ENCODE results near the gene PIGR.

The PIGR gene

GRCh38 chr1:206907304-206907991 lies 38.8 kb downstream of the PIGR start:
- DNase-seq = peak in 1 of 3 experiments; percentile 29

DNA sequence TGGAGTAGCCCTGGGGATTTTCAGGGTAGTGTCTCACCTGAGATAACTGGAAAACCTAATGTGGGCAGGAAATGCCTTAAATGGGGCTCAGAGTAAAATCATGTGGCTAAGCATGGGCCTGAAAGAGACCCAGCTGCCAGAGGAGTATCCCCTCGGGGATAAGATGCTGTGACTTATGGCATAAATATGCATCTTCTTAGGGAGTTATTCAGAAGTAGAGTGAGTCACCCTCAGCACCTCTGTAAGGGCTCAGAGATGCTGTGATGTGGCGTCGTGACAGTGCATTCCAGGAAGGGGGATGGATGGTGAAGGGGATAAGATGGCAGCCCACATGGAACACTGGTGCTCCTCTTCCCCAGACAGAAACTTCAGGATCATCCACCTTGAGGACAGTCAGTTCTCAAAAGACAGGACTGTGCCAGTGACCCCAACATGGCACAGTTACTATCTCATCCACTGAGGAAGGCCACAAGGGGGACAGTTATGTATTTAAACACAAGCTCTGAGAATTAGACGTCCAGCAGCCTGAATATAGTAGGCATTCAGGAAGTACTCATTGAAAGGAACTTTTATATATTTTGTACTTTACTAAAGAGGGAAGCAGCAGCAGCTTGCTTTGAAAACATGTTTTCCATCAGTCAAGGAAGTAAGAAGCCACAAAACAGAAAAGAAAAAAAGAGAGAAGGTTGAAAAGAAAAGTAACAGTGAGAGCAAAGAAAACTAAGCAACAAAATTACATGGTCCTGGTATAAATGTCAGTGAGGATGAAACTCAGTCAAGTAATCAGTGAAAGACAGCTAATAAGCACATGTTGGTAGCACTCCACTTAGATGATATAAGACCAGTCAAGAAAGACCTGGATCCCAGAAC lies 40.7 kb downstream of the PIGR start:
- DNase-seq = no peak

DNA sequence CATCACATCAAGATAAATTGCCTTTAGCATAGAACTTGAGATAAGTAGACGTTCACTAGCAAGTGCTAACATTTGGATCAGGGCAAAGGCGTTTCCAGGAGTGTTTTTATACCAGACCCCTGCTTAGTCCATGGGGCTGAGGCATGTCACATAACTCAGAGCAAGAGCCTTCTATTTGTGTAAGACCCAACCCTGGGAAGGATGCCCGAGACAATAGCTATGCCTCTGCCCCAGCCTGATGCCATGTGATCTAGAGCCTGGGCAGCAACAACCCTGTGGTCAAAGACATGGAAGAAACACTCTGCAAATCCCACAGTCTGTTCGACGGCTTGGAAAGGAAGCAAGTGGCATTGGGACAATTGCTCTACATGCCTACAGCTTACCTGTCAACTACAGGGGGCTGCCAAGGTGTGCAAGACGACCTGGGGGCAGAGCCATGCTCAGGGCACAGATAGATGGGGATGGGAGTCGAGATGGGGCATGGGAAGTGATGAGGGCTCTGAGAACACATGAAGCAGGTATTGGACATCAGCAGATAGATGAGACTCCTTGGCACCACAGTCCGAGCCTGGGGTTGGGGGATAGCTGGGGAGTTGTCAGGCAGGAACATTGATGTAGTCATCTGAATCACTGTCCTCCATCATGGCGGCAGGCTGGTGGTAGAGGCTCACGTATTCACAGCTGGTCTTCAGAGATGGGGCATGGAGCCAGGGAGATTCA lies 41.7 kb downstream of the PIGR start:
- DNase-seq = no peak

GRCh38 chr1:206903687-206904086 lies 42.6 kb downstream of the PIGR start:
- no peak for DNase-seq

DNA sequence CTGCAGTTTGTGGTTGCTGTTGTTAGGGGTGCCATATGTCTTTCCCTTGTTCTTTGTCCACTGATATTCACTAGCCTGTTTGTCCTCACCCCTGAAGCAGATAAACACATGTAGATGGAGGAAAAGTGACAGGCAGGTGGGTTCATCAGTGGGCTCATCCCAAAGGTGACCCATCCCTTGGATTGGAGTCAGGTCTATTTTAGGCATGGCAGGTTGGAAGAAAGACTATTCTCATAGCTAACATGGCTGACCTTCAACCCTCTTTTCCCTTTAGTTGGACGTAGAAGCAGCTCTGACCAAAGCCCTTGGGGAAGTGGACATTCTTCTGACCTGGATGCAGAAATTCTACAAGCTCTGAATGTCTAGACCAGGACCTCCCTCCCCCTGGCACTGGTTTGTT lies 43.6 kb downstream of the PIGR start:
- no peak for DNase-seq

GRCh38 chr1:206901944-206902343 lies 44.3 kb downstream of the PIGR start:
- no peak for DNase-seq

DNA sequence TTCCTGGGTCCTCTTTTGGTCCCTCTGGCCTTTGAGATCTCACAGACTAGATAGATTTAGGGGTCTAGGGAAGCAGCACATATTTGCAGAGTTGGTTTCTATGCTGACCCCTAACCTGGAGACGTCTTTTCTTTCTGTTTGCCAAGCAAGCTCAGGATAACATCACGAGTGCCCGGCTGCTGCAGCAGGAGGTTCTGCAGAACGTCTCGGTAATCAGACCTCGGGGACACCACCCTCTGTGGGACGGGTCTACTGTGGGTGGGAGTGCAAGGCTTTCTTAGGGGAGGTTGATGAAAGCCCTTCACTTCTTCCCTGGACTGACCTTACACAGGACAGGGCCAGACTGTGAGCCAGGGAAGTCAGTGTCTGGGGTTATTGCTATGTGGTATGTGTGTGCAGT lies 46.1 kb downstream of the PIGR start:
- no peak for DNase-seq

- DNase-seq = no peak
Observed at GRCh38 chr1:206899717-206900116, 46.5 kb downstream of the PIGR start.

GRCh38 chr1:206898915-206899431 lies 47.3 kb downstream of the PIGR start:
- DNase-seq = no peak

- DNase-seq = peak in 1 of 3 experiments; percentile 76
Observed at GRCh38 chr1:206898089-206898914, 48.0 kb downstream of the PIGR start.

GRCh38 chr1:206897175-206897574 lies 49.1 kb downstream of the PIGR start, which contains the start of gene IL24:
Gene IL24, plus strand, starts transcription at chr1:206897443. Its CDS starts 390 bp downstream, at chr1:206897833.
- no peak for DNase-seq

DNA sequence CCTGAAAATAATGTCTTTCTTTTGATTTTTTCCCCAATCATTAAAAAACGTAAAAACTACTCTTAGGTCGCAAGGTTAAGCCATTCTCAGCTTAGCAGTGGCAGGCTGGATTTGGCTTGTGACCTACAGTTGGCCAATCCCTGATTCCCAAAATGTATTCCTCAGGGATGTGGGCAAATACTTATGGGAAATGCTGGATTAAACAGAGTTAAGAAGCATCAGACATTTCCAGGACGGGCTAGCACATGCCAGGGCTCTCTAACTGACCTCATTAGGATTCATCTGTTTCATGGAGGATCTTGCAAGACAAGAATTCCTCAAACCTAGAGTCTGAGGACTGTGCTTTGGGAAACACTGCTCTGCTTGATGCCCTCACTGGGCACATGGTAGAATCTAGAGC lies 50.0 kb downstream of the PIGR start:
- DNase-seq = peak in 1 of 3 experiments; percentile 32

- no peak for DNase-seq
Observed at GRCh38 chr1:206895837-206896242, 50.4 kb downstream of the PIGR start.

DNA sequence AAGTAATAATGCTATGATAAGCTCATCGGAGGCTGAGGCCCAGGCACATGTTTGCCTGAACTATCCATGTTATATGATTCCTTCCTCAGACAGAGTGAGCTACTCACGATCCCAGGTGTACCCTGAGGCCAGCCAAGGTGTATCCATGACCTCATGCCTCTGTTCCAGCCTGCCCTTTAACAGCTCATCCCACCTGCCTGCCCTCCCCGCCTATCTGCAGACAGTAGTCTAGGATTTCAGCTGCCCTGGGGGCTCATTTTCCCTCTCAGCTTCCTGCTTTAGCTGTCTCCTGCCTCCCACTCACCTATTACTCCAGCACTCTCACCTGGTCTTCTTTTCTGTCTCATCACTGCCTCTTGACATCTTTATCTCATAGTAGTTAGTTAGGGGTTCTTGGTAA lies 50.9 kb downstream of the PIGR start:
- peak; percentile 71 to 87 (median 82) for DNase-seq

DNA sequence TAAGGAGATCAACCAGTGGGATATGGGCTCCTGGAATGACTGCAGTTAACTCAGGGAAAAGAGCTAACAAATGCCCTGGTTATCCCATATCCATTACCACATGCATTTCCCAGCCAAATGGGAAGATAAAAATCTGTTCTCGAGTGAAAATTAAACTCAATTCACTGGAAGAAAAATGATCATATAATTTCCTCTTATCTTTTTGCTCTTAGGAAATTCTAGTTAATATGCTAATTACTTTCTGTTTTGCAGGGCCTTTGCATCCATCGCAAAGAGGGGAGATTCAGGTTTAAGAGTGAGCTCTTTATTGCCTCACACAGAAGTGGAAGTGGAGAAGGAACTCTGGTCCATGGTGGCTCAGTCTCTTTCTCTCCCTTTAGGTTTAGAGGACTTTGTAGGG lies 52.9 kb downstream of the PIGR start:
- DNase-seq = no peak

DNA sequence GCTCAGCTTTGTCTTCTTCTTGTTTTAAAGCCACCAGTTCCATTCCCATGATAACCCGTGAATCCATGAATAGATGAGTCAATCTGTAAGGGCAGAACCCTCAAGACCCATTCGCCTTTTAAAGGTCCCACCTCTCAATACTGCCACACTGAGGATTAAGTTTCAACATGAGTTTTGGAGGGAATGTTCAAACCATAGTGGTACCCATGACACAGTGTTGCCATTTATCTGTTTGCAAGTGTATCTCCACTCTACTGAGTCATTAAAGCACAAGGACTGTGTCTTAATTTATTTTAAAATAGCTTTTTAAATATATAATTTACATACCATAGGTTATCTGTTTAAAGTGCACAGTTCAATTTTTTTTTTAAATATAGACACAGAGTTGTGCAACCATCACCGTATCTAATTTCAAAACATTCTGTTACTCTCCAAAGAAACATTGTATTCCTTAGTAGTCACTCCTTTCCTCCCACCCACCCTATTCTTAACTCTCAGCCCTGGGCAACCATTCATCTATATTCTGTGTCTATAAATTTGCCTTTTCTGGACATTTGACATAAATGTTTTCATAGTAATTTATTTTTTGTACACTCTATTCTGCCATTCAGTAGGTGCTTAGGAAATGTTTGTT lies 53.8 kb downstream of the PIGR start:
- no peak for DNase-seq

DNA sequence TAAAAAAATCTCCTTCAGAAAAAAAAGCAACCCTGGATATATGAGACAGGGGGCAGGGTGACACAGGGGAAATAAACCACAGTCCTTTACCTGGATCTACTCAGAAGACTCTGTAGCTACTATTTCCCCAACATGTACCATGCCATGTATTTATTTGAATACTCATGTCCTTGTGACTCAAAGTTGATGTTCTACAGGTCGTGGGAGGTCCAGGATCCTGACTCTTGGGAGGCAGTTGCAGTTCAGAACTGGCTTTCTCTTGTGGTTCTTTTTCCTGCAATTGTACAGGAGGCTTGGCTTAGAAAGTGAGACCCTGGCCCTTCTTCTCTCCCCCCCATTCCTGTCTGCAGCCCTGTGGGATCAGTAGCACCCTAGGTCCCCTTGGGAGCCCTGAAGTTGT lies 54.9 kb downstream of the PIGR start:
- DNase-seq = no peak

DNA sequence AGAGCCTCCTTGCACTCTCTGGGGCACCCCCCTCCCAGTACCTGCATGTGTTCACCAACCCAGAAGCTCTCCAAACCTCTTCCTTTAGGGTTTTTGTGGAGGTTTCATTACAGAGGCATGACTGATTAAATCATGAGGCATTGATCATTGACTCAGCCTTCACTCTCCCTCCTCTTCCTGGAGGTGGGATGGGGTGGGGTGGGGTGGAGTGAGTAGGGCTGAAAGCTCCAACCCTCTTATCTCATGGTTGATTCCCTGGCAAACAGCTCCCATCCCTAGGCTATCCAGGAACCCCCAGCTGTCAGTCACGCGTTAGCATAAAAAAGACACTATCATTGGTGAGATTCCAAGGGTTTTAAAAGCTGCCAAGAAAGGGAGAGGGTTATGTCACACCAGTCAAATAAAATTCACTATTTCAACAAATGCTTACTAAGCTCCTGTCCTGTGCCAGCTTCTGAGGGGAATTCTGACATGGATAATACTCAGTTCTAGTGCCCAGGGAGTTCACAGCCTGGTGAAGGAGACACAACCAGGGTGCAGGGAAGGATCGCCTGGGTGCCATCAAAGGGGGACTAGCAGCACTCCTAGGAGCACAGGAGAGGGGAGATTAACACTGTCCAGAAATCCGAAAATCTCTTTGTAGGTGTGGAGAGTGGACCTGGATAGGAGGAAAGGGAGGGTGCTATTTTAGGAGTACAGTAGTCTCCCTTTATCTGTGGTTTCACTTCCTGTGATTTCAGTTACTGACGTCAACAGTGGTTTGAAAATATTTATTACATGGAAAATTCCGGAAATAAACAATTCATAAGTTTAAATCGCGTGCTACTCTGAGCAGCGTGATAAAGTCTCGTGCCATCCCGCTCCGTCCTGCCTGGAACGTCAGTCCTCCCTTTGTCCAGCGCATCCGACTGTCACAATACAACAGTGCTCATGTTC lies 55.9 kb downstream of the PIGR start:
- no peak for DNase-seq

DNA sequence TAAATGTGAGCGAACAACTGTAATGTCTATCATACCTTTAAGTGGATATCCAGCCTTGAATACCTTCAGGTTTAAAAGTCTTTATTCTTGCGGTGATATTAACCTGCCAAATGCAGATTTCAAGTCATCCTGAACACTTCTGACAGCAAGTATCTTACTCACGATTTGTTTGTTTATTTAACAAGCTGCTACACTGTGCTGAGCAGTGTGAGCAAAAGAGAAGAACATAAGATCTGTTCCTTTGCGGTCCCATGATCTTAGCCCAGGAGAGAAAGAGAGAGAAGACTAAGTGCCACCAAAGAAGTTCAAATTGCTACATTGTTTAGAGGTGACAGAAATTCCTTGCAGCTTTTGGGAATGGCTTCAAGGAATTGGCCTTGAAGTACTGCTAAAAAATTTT lies 58.6 kb downstream of the PIGR start:
- DNase-seq = no peak

DNA sequence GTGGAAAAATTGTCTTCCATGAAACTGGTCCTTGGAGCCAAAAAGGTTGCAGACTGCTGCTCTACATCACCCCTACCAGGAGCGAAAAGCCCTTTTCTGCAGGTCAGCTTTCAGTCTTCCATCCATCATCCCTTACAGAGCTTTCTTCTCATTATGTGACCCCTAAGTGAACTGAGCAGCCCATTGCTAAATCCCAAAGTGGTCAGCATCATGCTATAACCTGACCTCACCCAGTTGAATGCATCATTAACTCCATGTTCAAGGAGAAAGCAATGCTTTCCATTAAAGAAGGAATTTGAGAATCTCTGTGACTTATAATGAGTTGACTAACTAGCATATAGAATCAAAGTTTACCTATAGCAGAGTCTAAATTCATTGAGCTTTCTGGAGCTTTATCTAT lies 59.4 kb downstream of the PIGR start:
- no peak for DNase-seq
